ENCODE results near the gene TMEM91.
"Not testable (repeated sequence)": the region's sequence is repeated elsewhere in the genome, so short reads cannot be mapped to it uniquely, and the experiment has no call there.

TMEM91 gene

DNA sequence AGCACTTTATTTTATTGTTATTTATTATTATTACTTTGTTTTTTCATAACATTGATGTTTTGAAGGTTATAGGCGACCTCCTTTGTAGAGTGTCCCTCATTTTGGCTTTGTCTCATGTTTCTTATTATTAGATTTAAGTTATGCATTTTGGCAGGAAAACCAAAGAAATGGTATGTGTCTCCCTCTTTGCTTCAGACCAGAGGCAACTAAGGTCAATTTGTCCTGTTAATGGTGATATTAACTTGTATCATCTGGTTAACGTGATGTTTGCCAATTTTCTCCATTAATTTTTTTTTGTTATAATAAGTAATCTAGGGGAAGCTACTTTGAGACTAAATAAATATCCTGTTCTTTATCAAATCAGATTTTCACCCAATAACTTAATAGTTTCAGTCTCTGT lies 3.8 kb upstream of the TMEM91 start:
- DNase-seq (ENCODE audit: low read depth): no peak
- no peak overlapping the region for H3K4me3 ChIP-seq (ENCODE audit: low read depth, low read length)

DNA sequence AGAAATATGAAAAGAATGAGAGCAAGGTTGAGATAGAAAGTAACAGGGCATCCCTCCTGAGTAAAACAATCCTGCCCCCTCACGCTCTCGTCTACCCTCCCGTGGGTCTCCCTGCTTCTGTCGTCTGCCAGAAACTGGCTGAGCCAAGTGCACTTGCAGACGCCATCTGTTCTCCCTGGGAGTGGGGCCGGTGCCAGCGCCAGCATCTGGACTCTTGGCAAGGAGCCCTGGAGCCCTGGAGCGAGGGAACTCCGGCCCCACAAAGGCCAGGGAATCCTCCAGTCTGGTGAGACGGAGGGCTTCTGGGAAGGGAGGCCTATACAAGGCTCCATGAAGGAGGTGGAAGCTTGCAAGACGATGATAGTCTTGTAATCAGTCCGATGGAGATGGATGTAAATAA lies 2.3 kb upstream of the TMEM91 start:
- DNase-seq (ENCODE audit: low read depth): peak; percentile 75
- H3K4me3 ChIP-seq (ENCODE audit: low read depth, low read length): no peak overlapping the region

DNA sequence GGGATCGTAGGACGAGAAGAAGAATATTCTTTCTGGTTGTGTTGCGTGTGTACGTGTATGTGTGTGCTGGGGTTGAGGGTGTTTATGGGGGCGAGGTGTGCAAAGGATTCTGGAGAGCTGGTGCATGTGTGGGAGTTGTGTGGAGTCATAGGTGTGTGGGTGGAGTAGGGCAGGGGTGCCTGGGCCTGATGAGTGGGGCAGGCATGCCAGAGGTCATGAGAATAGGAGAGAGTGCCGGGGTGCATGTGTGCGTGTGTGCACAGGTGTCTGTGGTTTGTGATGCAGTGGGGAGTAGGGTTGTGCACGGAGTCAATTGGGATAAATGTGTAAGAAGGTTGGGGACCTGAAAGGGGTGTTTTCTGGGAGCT lies 649 bp downstream of the TMEM91 start:
- peak overlapping the region; percentile 61 for H3K4me3 ChIP-seq (ENCODE audit: low read depth, low read length)
- DNase-seq (ENCODE audit: low read depth): no peak

DNA sequence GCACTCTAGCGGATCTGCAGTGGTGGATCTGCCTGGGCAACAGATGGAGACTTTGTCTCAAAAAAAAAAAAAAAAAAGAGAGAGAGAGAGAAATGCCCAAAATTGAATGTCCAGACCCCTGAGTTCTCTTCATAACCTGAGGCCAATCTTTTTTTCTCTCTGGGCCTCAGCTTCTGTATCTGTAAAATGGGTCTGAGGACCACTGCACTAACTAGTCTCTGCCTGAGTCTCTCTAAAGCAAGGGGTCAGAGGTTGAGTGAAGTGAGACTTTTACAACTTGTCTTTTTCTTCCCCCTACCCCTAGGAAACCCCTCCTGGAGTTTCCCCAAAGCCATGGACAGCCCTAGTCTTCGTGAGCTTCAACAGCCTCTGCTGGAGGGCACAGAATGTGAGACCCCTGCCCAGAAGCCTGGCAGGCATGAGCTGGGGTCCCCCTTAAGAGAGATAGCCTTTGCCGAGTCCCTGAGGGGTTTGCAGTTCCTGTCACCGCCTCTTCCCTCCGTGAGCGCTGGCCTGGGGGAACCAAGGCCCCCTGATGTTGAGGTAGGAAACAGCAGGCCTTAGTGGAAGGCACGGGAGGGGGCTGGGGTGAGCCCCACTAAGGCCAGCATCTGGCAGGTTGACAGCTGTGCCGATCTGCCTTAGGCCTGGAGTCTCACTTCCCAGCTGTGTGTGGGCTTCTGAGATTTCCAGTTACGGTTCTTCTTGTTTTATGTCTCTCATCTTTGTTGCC lies 1.8 kb downstream of the TMEM91 start:
- no peak for DNase-seq (ENCODE audit: low read depth)
- no peak overlapping the region for H3K4me3 ChIP-seq (ENCODE audit: low read depth, low read length)

DNA sequence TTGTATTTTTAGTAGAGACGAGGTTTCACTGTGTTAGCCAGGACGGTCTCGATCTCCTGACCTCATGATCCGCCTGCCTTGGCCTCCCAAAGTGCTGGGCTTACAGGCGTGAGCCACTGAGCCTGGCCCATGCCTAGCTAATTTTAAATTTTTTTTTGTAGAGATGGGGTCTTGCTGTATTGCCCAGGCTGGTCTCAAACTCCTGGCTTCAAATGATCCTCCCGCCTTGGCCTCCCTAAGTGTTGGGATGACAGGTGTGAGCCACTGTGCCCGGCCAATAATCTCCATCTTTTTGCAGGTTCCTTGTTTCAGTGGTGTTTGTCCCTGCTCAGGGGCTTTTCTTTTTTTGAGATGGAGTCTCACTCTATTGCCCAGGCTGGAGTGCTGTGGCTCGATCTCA lies 5.2 kb downstream of the TMEM91 start:
- not testable (repeated sequence) for H3K4me3 ChIP-seq (ENCODE audit: low read depth, low read length); DNase-seq (ENCODE audit: low read depth)

DNA sequence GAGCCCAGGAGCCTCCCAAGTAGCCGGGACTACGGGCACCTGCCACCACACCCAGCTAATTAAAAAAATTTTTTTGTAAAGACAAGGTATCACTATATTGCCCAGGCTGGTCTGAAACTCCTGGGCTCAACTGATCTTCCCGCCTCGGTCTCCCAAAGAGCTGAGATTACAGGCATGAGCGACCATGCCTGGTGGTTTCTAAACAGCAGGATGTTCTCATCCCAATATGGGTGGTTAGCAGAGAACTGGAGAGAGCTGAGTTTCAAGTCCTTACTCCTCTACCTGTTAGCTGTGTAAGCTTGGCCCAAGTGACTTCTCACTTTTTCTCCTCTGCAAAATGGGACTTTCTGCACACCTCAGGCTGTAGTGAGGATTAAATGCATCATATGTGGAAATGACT lies 8.0 kb downstream of the TMEM91 start:
- no peak for DNase-seq (ENCODE audit: low read depth)
- no peak overlapping the region for H3K4me3 ChIP-seq (ENCODE audit: low read depth, low read length)

DNA sequence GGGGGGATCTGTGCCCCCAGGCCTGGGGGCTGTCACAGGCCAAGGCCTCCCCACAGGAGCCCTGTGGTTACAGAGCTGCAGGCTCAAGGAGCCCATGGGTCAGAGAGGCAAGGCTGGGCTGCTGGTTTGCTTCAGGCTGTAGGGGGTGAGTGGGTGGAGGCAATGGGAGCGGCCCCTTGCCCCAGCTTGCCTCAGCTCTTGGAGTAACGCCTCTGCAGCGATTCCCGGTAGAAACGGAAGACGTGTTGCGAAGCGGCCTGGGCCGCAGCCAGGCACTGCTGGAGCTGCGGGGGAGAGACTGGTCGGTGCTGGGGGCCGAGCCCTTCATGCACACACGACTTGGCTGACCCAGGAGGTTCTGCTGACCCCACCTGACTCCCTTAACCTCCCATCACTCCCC lies 10.1 kb downstream of the TMEM91 start:
- H3K4me3 ChIP-seq (ENCODE audit: low read depth, low read length): no peak overlapping the region
- no peak for DNase-seq (ENCODE audit: low read depth)

DNA sequence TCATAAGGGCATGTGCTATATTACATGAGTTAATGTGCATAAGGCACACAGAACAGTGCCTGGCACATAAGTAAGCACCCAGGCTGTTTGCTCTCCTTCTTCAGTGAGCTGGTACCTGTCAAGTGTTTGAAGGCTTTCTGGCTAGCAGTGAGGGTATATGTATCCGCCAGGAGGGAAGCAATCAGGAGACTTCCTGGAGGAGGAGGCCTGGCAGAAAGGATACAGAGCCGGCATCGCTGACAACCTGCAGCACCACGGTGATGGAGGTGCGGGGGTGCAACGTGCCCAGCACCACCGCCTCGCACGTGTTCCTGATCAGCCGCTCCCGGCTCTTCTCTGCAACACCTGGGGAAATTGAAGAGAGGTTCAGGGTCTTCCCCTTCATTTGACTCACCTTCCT lies 15.3 kb downstream of the TMEM91 start:
- DNase-seq (ENCODE audit: low read depth): no peak
- no peak overlapping the region for H3K4me3 ChIP-seq (ENCODE audit: low read depth, low read length)

DNA sequence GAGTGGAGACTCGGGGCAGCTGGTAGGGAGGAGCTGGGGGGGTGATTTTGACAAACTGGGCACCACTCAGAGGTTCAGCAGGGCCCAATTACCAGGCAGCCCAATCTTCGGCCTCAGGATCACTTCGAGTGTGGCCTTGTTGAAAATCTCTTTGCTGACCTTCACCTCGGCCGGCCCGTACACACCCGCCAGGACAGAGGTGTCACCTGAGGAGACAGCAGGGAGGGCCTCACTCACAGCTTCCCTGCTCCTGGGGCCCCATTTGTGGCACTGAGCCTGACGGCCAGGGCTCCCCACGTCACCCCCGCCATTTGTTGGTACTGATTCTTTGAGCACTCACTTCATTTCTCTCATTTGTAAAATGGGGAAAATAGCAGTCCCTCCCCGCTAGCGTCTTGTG lies 16.4 kb downstream of the TMEM91 start:
- no peak for DNase-seq (ENCODE audit: low read depth)
- H3K4me3 ChIP-seq (ENCODE audit: low read depth, low read length): no peak overlapping the region

DNA sequence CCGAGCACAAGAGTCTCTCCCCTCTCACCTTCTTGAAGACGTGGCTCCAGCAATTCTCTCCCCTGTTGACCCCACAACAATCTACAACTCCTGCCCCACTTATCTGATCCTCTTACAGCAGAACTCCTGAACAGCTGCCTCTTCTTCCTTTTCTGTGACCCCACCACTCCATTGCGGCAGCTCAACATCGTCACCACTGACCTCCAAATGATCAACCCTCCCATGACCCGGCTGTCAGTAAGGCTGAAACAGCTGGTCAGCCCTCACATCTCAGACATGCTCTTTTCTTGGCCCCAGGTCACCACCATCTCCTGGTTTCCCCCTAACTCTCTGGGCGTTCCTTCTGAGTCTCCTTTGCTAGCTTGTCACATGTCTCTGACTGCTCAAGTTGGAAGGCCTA lies 19.0 kb downstream of the TMEM91 start:
- H3K4me3 ChIP-seq (ENCODE audit: low read depth, low read length): no peak overlapping the region
- DNase-seq (ENCODE audit: low read depth): no peak

DNA sequence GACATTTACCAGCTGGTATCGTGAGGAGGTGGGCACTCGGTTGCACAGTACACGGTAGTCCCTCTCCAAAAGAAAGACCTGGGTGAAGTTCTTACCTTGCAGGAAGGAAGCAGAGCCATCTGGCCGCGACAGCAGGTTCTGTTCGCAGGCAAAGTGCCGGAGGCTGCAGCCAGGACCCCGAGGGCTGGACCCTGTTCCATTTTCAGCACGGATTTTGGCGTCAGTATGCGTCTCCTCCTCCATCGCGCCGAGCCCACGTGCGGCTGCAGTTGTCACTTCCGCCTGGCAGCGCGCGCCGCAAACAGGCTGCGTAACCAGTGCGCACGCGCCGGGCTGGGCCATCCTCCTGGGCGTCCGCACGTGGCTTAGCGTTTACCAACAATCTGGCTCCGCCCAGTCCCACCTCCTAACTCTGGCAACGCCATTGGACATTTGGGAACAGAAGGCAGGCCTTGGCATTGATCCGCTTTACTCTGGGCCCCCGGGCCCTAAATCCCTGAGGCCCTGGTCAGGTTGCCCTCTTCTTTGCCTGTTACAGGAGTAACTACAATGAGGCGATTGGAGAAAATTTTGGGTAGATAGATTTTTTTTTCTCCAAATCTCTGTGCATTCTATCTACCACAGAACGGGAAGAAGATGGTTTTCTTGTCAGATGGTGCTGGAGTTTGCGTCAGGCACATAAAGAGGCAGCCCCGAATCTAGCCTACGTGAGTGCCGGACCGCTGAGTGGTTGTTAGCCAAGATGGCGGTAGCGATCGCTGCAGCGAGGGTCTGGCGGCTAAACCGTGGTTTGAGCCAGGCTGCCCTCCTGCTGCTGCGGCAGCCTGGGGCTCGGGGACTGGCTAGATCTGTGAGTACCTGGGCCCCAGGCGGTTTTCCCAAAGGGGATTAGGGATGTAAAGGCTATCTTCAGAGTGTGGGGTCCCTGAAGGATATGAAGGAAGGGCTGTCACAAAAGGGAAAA lies 21.0 kb downstream of the TMEM91 start, which contains the start of the genes BCKDHA and EXOSC5:
Gene BCKDHA, plus strand, starts transcription at position 733 of the 964 bp plus-strand sequence. Its CDS starts 10 bp downstream, at position 743.
Gene EXOSC5, minus strand, starts transcription at position 274 of the 964 bp plus-strand sequence. Its CDS starts 31 bp downstream, at position 243.
- peak within 1 kb of the TSS; percentile 96 for H3K4me3 ChIP-seq (ENCODE audit: low read depth, low read length)
- DNase-seq (ENCODE audit: low read depth): peak; percentile 98

DNA sequence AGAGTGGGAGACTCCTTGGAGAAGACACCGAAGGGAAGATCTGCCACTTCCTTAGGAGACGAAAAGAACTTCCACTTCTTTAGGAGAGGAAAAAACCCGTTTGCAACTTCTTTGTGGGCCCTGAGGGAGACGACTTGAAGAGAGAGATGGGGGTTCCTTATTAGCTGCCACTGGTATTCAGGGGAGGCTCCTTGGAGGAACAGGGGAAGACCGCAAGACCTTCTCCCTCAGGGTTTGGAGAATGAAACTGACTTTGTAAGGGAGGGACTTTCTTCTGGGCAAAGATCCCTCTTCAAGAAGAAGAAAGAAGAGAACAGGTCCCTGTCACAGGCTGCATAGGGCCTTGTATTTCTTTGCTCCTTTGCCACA lies 21.7 kb downstream of the TMEM91 start:
- DNase-seq (ENCODE audit: low read depth): no peak
- H3K4me3 ChIP-seq (ENCODE audit: low read depth, low read length): peak overlapping the region; percentile 89

DNA sequence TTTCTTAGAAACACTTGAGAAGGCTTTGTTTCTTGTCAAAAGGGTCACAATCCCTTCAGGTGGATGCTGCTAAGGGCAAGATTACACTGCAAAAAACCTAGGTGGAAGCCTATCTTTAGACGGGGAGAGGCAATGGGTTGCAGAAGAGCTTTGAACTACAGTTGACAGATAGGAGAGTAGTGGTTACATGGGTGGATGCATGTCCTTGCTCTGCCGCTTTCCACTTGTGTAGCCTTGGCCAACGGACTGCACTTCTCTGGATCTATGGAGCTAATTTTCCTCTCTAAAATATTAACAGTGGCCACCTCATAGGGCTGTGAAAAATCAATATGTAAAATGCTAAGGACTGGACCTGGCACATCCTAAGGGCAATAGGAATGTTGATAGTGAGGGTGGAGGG lies 22.3 kb downstream of the TMEM91 start:
- peak overlapping the region; percentile 89 for H3K4me3 ChIP-seq (ENCODE audit: low read depth, low read length)
- DNase-seq (ENCODE audit: low read depth): no peak

DNA sequence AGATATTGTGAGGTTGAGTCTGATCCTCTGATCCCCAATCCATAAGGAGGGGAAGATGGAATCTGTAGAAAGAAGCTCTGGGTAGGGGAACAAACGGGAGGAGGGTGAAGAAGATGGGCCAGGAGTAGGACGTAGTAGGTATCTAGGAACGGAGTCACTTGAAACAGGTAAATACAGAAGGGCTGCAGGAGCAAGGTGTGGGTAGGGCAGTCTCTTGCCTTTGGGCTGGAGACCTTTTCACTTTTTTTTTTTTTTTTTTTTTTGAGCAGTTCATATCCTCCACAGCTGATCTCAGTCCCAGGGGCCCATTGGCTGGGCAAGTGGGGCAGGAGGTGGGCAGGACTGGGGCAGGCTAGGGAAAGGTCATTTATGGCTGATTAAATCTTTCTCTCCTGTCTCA lies 22.8 kb downstream of the TMEM91 start:
- H3K4me3 ChIP-seq (ENCODE audit: low read depth, low read length): no peak overlapping the region
- no peak for DNase-seq (ENCODE audit: low read depth)

DNA sequence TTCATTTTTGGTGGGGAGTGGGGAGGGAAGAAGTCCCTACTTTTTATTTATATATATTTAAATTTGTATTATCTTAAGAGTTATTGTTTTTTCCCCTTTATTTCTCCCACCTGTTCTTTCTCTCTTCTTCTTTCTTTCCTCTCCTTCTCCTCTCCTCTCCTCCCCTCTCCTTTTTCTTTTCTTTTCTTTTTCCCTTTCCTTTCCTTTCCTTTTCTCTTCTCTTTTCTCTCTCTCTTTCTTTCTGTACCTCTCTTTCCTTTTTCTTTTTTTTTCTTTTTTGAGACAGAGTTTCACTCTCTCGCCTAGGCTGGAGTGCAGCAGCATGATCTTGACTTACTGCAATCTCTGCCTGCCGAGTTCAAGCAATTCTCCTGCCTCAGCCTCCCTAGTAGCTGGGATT lies 23.2 kb downstream of the TMEM91 start:
- H3K4me3 ChIP-seq (ENCODE audit: low read depth, low read length): no peak overlapping the region
- no peak for DNase-seq (ENCODE audit: low read depth)

DNA sequence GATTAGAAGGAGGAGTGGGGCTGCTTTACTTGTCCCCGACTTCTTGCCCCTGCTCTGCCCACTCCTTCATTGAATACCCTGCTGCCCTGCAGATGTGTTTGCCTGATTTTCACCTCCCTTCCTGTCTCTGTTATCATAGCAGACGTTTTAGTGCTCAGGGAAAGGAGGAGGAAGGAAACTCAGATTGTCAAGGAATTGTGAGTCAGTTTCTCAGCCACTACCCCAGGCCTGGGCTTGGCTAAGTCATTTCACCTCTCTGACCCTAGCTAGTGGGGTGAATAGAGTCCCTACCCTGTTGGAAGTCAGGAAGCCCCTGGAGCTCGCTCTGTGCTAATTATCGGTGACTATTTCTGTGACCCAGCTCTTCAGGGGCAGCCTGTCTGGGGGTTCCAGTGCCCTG lies 25.1 kb downstream of the TMEM91 start:
- H3K4me3 ChIP-seq (ENCODE audit: low read depth, low read length): no peak overlapping the region

DNA sequence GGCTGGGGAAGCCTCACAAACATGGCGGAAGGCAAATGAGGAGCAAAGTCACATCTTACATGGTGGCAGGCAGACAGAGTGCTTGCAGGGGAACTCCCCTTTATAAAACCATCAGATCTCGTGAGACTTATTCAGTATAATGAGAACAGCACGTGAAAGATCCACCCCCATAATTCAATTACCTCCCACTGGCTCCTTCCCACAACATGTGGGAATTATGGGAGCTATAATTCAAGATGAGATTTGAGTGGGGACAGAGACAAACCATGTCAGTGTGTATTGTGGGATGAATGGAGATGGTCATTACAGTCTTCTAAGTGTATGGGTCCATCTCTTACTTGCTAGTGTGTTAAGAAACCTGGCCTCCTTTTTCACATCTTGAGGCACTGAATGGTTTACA lies 25.7 kb downstream of the TMEM91 start:
- no peak for DNase-seq (ENCODE audit: low read depth)
- no peak overlapping the region for H3K4me3 ChIP-seq (ENCODE audit: low read depth, low read length)

More for the DNA sequence above, 25.1 kb downstream of the TMEM91 start:
- DNase-seq (ENCODE audit: low read depth): no peak

DNA sequence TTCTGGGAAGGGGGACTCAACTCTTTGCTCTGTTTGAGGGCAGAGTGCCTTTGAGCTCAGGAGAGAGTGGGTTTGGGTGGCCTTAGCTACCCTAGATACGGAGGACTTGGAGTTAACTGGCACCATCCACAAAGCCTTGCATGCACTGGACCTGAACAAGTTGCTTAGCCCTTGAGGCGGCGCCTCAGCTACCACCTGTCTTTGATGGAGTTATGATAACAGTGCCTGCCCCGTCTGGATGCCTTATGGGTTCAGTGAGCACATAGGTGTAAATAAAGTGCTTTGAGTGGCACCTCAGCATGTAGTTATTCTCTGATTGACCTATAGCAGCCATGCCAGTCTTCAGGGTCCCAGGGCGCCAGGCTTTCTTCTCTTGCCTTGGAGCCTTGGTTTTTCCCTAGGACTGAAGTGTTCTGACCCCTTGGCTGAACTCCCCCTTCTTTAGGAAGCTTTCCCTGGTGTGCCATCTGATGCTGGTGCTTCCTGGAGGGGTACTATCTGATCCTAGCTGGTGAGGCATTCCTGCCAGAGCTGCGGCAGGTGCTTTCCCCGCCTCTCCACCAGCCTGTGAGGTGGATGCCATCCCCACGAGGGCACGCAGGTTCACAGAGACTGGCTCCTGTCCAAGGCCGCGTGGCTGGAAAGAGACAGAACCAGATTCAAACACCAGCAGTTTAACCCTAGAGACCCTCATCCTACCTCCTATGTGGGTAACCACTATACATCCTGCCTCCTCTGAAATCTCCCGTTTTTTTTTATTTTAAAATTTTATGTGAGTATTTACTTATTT lies 27.0 kb downstream of the TMEM91 start:
- no peak for DNase-seq (ENCODE audit: low read depth)
- no peak overlapping the region for H3K4me3 ChIP-seq (ENCODE audit: low read depth, low read length)

DNA sequence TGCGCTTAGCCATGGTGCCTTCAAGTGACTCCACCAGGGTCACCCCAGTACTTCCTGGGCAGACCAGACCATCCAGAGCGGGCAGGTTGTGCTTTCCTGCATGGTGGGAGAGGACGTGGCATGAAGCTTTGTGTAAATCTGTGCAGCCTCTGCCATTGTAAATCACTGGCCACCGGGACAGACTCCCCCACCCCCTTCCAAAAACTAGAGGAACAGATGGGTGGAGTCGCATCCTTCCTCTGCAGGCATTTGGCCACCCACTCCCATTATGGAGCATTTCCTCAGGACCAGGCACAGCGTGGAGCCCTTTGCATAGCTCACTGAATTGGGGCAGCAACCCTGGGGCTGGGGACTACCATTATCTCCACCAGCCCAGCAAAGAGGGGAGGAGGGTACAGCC lies 29.4 kb downstream of the TMEM91 start:
- no peak overlapping the region for H3K4me3 ChIP-seq (ENCODE audit: low read depth, low read length)
- no peak for DNase-seq (ENCODE audit: low read depth)

DNA sequence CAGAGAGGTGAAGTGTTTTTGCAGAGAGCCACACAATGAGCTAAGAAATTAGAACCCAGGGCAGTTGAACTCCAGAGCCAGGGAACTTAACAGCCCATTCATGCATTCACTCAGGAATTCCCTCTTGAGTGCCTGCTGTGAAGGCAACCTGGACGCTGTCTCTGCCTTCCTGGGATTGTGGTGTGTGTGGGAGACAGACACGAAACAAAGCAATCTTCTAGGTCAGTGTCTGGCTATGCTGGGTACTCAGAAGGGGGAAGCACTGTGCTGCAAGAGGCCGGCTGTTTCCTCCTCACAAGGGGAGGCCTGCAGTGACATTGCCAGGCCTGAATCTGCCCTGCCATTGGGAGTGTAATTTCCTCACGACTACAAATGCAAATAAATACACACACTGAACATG lies 30.9 kb downstream of the TMEM91 start:
- DNase-seq (ENCODE audit: low read depth): no peak
- H3K4me3 ChIP-seq (ENCODE audit: low read depth, low read length): no peak overlapping the region
